Cardiac fibroblast (primary cell): ENCODE measurements around the gene ZCCHC2.

Source experiments
- DNase-seq, 2 donors: peaks; one replicate each; pipeline versions ENCODE4 v3.0.0 to v3.0.0-alpha.2; 2010; ENCODE audit warnings: low read depth in 2 of 2
- H3K4me3 ChIP-seq, 2 donors: replicated peaks in 1 of 2; 1 replicate in 1 of 2; 2 replicates in 1 of 2; pipeline ENCODE4 v1.5.1; 2011; ENCODE audit warnings: low read depth in 2 of 2, low read length in 2 of 2, mild to moderate bottlenecking in 2 of 2, moderate library complexity in 1 of 2
- CTCF ChIP-seq: IDR thresholded peaks from one replicate; pipeline ENCODE4 v1.5.1; 2011; ENCODE audit warnings: low read depth, mild to moderate bottlenecking, low read length, inconsistent platforms

Gene ZCCHC2

GRCh38 chr18:62498616-62499262 is 24.1 kb upstream of the ZCCHC2 start:
- TF ChIP-seq CTCF, result no peak
- no peak for DNase-seq
- H3K4me3 ChIP-seq, result no peak overlapping the region

- H3K4me3 ChIP-seq, result no peak overlapping the region
- no peak for TF ChIP-seq CTCF
- DNase-seq, result no peak
These were observed 23.6 kb upstream of the ZCCHC2 start for GRCh38 chr18:62499263-62499650.

DNA sequence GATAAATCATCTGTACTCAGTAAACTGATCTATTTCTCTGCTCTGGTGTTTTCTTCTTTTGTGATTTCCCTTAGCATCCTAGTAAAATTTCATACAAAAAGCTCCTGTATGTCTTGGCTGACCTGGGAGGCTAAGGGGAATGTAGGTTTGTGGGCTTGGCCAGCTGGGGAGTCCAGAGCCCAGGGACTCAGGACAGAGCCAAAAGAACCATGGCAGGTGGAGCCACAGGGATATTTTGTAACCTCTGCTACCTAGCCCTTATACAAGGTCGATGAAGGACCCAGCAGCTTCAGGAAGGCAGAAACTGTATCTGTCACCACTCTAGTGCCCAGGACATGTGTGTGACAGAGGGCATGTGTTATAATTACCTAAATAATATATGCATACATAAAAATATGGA is 22.7 kb upstream of the ZCCHC2 start:
- no peak for DNase-seq
- no peak for TF ChIP-seq CTCF
- no peak overlapping the region for H3K4me3 ChIP-seq

DNA sequence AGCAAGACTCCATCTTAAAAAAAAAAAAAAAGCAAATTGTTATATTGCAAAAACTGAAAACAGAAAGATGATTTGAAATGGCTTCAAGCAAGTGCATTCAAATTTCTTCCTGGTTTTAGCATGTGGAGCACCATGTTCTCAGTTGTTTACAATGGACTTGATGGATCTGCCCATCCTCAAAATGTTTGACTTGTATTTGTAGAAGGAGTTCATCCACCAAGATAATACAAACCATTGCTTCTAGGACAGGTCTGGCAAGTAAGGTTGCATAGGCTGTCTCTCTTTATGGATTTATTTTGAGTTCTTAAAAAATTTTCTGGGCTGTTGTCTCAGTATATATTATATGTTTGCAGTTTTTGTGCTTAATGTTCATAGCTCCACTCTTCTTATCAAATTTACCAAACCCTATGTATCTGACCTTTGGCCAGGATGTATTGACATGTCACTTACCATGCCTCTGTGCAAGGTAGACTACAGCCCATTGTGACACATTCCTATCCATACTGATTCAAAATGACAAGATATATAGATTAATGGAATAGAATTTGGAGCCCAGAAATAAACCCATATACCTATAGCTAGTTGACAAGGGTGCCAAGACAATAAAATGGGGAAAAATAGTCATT is 21.7 kb upstream of the ZCCHC2 start:
- no peak for TF ChIP-seq CTCF
- DNase-seq, result no peak
- H3K4me3 ChIP-seq, result no peak overlapping the region

DNA sequence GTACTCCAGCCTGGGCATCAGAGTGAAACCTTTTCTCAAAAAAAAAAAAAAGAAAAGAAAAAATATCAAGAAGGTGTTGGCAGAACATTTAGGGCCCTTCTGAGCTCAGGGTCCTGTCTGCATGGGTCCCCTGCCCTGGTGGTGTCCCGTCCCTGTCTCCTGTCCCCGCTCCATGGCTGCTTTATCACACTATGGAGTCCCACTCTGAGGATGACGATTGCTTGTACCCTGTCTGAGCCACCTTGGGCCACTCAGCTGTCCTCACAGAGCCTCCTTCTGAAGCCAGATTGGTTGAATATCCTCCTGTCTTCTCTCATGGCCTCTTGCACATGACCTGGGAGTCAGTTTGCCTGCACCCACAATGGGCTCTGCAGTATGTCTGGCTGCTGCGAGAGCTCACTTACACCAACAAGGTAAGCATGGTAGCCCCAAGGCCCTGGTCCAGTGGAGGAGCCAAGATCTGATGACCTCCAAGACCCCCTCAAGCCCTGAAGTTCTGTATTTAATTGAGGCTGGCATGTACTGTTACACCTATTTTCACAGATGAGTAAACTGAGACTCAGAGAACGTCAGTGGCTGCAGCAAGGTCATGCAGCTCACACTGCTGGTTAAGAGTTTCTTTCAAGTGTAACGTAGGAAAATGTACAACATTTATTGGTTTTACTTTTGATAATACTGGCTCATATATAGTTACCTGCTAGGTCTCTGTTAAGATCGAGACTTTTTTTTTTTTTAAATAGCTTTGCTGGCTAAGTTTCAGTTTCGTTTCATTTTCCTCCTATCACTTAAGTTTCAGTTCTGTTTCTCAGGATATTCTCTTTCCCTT is 16.9 kb upstream of the ZCCHC2 start:
- DNase-seq, result peak; percentile 16 to 34

More for the DNA sequence above, 16.9 kb upstream of the ZCCHC2 start:
- no peak for TF ChIP-seq CTCF
- H3K4me3 ChIP-seq, result peak overlapping the region in 1 of 2 donors; percentile 46
